ENCODE data around the gene SCN5A.

Gene SCN5A

GRCh38 chr3:38689346-38689745 is 39.9 kb upstream of the SCN5A start:
- no peak for DNase-seq
- Histone ChIP-seq H3K4me3 (ENCODE audit: low read depth, low read length) (no peak overlapping the region), H3K27me3 (ENCODE audit: insufficient read depth, low read depth, severe bottlenecking) (peaks cover 5% of the 10 kb centered on the region), H3K27ac (no peak overlapping the region), H3K9me3 (ENCODE audit: severe bottlenecking) (peaks cover 5% of the 10 kb centered on the region), H3K36me3 (no peaks in the 10 kb centered on the region)
- no peak for TF ChIP-seq CTCF (IDR thresholded peaks at IDR 0.05; ENCODE audit: low read depth, low read length)

- DNase-seq: no peak
- Histone ChIP-seq H3K4me3 (ENCODE audit: low read depth, low read length) (no peak overlapping the region), H3K27ac (no peak overlapping the region), H3K27me3 (ENCODE audit: insufficient read depth, low read depth, severe bottlenecking) (no peaks in the 10 kb centered on the region), H3K9me3 (ENCODE audit: severe bottlenecking) (no peaks in the 10 kb centered on the region), H3K36me3 (no peaks in the 10 kb centered on the region)
- TF ChIP-seq CTCF (IDR thresholded peaks at IDR 0.05; ENCODE audit: low read depth, low read length): no peak
These were observed 37.8 kb upstream of the SCN5A start for GRCh38 chr3:38687321-38687720.

- no peaks in the 10 kb centered on the region for H3K9me3 ChIP-seq (ENCODE audit: severe bottlenecking)
- TF ChIP-seq CTCF (IDR thresholded peaks at IDR 0.05; ENCODE audit: low read depth, low read length): no peak
- H3K27ac ChIP-seq: no peak overlapping the region
- no peaks in the 10 kb centered on the region for H3K27me3 ChIP-seq (ENCODE audit: insufficient read depth, low read depth, severe bottlenecking)
- H3K36me3 ChIP-seq: no peaks in the 10 kb centered on the region
- no peak for DNase-seq
- no peak overlapping the region for H3K4me3 ChIP-seq (ENCODE audit: low read depth, low read length)
These were observed 35.1 kb upstream of the SCN5A start for GRCh38 chr3:38684546-38684945.

GRCh38 chr3:38669668-38670067 is 20.2 kb upstream of the SCN5A start:
- Histone ChIP-seq H3K4me3 (ENCODE audit: low read depth, low read length) (no peak overlapping the region), H3K27ac (no peak overlapping the region), H3K27me3 (ENCODE audit: insufficient read depth, low read depth, severe bottlenecking) (no peaks in the 10 kb centered on the region), H3K9me3 (ENCODE audit: severe bottlenecking) (no peaks in the 10 kb centered on the region), H3K36me3 (no peaks in the 10 kb centered on the region)
- TF ChIP-seq CTCF (IDR thresholded peaks at IDR 0.05; ENCODE audit: low read depth, low read length): no peak
- DNase-seq: no peak

GRCh38 chr3:38662544-38662943 is 13.1 kb upstream of the SCN5A start:
- peak; percentile 51 for DNase-seq
- Histone ChIP-seq H3K27me3 (ENCODE audit: insufficient read depth, low read depth, severe bottlenecking) (no peaks in the 10 kb centered on the region), H3K27ac (no peak overlapping the region), H3K36me3 (no peaks in the 10 kb centered on the region), H3K9me3 (ENCODE audit: severe bottlenecking) (no peaks in the 10 kb centered on the region), H3K4me3 (ENCODE audit: low read depth, low read length) (no peak overlapping the region)
- TF ChIP-seq CTCF (IDR thresholded peaks at IDR 0.05; ENCODE audit: low read depth, low read length): peak; percentile 56

- Histone ChIP-seq H3K27me3 (ENCODE audit: insufficient read depth, low read depth, severe bottlenecking) (no peaks in the 10 kb centered on the region), H3K36me3 (no peaks in the 10 kb centered on the region), H3K4me3 (ENCODE audit: low read depth, low read length) (no peak overlapping the region), H3K27ac (no peak overlapping the region), H3K9me3 (ENCODE audit: severe bottlenecking) (no peaks in the 10 kb centered on the region)
- no peak for DNase-seq
- no peak for TF ChIP-seq CTCF (IDR thresholded peaks at IDR 0.05; ENCODE audit: low read depth, low read length)
These were observed 9.4 kb upstream of the SCN5A start for GRCh38 chr3:38658841-38659240.
